Stomach (tissue), 9 donors: ENCODE results near the gene CCR3. TPM values are rescaled to one million over a fixed set of nuclear protein-coding genes. Genes with fewer than 3 reads are reported as not detected.

Experiments
- DNase-seq, 2 donors: peaks; one replicate each; pipeline versions ENCODE4 v3.0.0 to v3.0.0-alpha.2; 2013 to 2019
- H3K27ac ChIP-seq, 5 donors: fragments of 200-600 bp in 4 of 5; sonication (generic) in 4 of 5; one replicate each; pipeline ENCODE4 v1.5.1; 2013 to 2019; ENCODE audit warnings: mild to moderate bottlenecking in 1 of 5, moderate library complexity in 1 of 5
- H3K27me3 ChIP-seq, 3 donors: fragments of 200-600 bp; sonication (generic); one replicate each; pipeline ENCODE4 v1.5.1; 2017 to 2019; ENCODE audit warnings: mixed run types in 1 of 3
- H3K36me3 ChIP-seq, 4 donors: fragments of 200-600 bp; sonication (generic); 1 replicate in 3 of 4; 2 replicates in 1 of 4; pipeline ENCODE4 v1.5.1; 2016 to 2019
- H3K4me1 ChIP-seq, 4 donors: fragments of 200-600 bp; sonication (generic); one replicate each; pipeline ENCODE4 v1.5.1; 2016 to 2019
- H3K4me3 ChIP-seq, 4 donors: fragments of 200-600 bp; sonication (generic) in 3 of 4; one replicate each; pipeline ENCODE4 v1.5.1; 2016 to 2019; ENCODE audit warnings: mild to moderate bottlenecking in 1 of 4
- H3K9me3 ChIP-seq, 4 donors: fragments of 200-600 bp; sonication (generic); one replicate each; pipeline ENCODE4 v1.5.1; 2016 to 2019
- EP300 ChIP-seq: sonication (generic); formaldehyde crosslinking; IDR thresholded peaks from one replicate; pipeline ENCODE4 v1.6.1; 2017; ENCODE audit warnings: antibody characterized with exemption
- POLR2A ChIP-seq, 4 donors: fragments of 450-650 bp; IDR thresholded peaks; one replicate each; pipeline ENCODE4 v1.6.1; 2016; ENCODE audit warnings: antibody characterized with exemption in 4 of 4, control low read depth in 2 of 4, mild to moderate bottlenecking in 1 of 4, moderate library complexity in 1 of 4
- POLR2AphosphoS5 ChIP-seq, 3 donors: sonication (generic); formaldehyde crosslinking; IDR thresholded peaks; one replicate each; pipeline ENCODE4 v1.6.1; 2016; ENCODE audit warnings: antibody characterized with exemption in 3 of 3
- WGBS, 5 donors: extraction: QIAGEN DNeasy Blood & Tissue Kit in 3 of 5; methylation state at CpG; one replicate each; pipeline versions ENCODE4 v1.1.5 to v1.1.7; 2013 to 2018; 5-methylcytosine and 5-hydroxymethylcytosine counted together
- intact Hi-C: fragments of 100-400 bp; cut with DNase I; formaldehyde crosslinking; loops from one replicate; pipeline ENCODE4 v1.15.1; 2023; ENCODE audit warnings: low total_unique reads
- polyA plus RNA-seq, 3 donors: library from polyadenylated mRNA; stranded (reverse); fragments of 200-250 nt; gene quantifications; one replicate each; pipeline ENCODE4 v1.2.3, GENCODE V29; 2013
- total RNA-seq, 5 donors: library from RNA; depleted of rRNA; stranded (reverse); fragments of >200 nt; gene quantifications; one replicate each; pipeline versions ENCODE4 v1.1.0 to v1.2.3, GENCODE V29; 2014 to 2016
- TF ChIP-seq, protein P1 (sequence below), 7 experiments: fragments of 450-650 bp in 4 of 7; fragments of 200-600 bp in 3 of 7; sonication (generic) in 3 of 7; IDR thresholded peaks; one replicate each; pipeline ENCODE4 v1.5.1; 2016 to 2019; ENCODE audit warnings: antibody characterized with exemption in 7 of 7, control low read depth in 2 of 7, mild to moderate bottlenecking in 1 of 7
- donor health status: healthy with polysubstance abuse.
- donor health status: Bipolar disorder and iron deficiency.
- donor health status: healthy.

Gene CCR3
- total and polyA plus RNA-seq, 8 donors, result 0.05 to 8.9 (median 7.1) TPM; not detected in 5

DNA sequence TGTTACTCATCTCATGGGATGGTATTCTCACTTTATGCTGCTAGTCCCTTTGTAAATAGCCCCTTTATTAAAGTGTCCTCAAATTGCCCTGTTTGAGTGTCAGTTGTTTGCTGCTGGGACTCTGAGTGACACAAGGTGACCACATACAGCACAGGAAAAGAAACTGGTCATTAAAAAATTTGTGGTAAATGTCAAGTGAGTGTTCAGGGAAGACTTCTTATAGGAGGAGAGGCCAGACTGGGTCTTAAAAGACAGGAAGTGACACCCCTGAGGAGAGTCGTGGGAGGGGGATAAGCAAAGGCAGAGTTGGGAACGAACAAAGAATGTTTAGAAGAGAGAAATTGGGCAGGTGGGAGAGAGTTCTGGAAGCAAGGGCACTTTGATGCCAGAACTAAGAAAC, 35.2 kb downstream of the CCR3 start:
- 45 to 78% (median 65%) methylated on average over 2 of the region's 2 CpGs for WGBS, 5 donors
- Histone ChIP-seq H3K9me3 (peaks cover 0 to 22% (median 7%) of the 10 kb centered on the region in 4 donors), H3K27me3 (no peaks in the 10 kb centered on the region), H3K27ac (no peak overlapping the region), H3K4me1 (peaks cover 0 to 5% (median 0%) of the 10 kb centered on the region in 4 donors), H3K36me3 (no peaks in the 10 kb centered on the region), H3K4me3 (no peak overlapping the region)
- intact Hi-C loops, result no loop called here
- no peak for TF ChIP-seq POLR2A (IDR thresholded peaks at IDR 0.05)
- TF ChIP-seq, protein P1, sequence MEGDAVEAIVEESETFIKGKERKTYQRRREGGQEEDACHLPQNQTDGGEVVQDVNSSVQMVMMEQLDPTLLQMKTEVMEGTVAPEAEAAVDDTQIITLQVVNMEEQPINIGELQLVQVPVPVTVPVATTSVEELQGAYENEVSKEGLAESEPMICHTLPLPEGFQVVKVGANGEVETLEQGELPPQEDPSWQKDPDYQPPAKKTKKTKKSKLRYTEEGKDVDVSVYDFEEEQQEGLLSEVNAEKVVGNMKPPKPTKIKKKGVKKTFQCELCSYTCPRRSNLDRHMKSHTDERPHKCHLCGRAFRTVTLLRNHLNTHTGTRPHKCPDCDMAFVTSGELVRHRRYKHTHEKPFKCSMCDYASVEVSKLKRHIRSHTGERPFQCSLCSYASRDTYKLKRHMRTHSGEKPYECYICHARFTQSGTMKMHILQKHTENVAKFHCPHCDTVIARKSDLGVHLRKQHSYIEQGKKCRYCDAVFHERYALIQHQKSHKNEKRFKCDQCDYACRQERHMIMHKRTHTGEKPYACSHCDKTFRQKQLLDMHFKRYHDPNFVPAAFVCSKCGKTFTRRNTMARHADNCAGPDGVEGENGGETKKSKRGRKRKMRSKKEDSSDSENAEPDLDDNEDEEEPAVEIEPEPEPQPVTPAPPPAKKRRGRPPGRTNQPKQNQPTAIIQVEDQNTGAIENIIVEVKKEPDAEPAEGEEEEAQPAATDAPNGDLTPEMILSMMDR (IDR thresholded peaks at IDR 0.05), result no peak
- no peak for TF ChIP-seq POLR2AphosphoS5 (IDR thresholded peaks at IDR 0.05)
- DNase-seq, result no peak

DNA sequence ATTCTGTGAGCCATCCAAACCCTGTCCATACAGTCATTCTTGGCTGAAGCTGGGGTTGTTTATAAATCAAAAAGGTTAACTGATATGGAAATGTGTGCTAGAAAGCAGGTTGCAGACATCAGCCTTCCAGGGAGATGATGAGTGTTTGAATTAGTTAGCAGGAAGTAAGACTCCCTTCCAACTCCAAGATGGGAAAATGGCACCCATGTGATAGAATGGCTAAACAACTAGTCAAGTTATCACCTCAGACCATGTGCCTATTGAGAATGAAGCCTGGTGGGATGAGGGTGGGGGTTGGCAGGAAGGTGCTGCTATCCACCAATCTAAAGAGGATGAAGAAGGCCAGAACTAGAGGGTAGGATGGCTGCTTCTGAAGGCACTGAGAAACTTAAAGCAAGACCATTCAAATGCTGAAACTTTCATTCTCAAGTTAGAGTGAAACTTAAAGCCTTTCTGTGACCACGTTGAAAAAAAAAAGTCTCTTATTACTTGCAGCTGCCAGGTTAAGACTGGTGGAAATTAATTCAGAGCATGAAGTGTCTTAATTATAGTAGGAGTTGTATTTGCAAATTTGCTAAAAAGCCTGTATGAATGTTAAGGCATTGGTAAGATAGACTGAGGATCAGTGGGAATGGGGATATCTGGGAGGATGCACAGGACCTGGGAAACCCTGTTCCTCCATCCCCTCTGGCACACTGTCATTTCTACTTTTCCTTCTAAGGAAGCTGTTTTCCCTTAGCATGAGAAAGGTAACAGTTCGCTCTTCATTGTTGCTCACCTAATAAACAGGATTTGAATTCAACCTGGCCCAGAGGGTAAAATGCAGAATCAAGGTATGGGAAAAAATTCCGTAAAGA, 36.8 kb downstream of the CCR3 start:
- 88 to 95% (median 95%) methylated on average over 3 of the region's 3 CpGs for WGBS, 5 donors
- Histone ChIP-seq H3K9me3 (peaks cover 0 to 22% (median 7%) of the 10 kb centered on the region in 4 donors), H3K27me3 (no peaks in the 10 kb centered on the region), H3K4me1 (peaks cover 0 to 5% (median 0%) of the 10 kb centered on the region in 4 donors), H3K36me3 (no peaks in the 10 kb centered on the region), H3K4me3 (no peak overlapping the region), H3K27ac (no peak overlapping the region)
- TF ChIP-seq POLR2AphosphoS5 (IDR thresholded peaks at IDR 0.05), result no peak
- no peak for TF ChIP-seq EP300
- TF ChIP-seq, protein P1 (IDR thresholded peaks at IDR 0.05), result no peak
- no peak for TF ChIP-seq POLR2A (IDR thresholded peaks at IDR 0.05)
- DNase-seq, result no peak
- intact Hi-C loops, result no loop called here

DNA sequence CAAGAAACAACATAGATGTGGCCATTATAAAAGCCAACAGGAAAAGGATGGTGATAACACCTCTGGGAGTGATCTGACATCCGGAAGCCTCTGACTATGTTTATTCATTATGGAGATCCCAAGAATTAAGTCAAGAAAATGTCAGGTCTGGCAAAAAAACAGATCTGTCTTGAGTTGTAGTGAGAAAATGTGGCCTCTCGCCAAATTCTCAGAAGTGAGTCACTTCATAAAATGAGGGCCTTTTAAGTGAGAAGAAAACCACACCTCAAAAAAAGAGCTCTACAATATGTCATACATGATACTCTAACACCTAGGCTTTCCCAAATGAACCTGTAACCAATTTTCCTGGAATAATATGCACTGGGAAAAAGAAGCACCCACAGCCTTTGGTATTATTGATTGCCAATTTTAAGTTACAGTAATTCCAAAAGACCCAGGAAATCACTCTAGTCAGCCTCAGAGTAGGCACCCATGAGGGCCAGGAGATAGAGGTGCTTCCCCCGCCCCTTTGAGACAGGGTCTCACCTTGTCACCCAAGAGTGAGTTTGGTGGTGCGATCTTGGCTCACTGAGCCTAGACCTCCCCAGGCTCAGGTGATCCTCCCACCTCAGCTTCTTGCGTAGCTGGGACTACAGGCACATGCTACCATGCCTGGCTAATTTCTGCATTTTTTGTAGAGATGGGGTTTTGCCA, 38.0 kb downstream of the CCR3 start:
- WGBS, 5 donors, result 85 to 91% (median 88%) methylated on average over 5 of the region's 5 CpGs
- Histone ChIP-seq H3K27me3 (no peaks in the 10 kb centered on the region), H3K27ac (peak overlapping the region in 2 of 5 donors; percentile 26 to 49), H3K9me3 (peaks cover 0 to 22% (median 7%) of the 10 kb centered on the region in 4 donors), H3K4me1 (peaks cover 0 to 5% (median 0%) of the 10 kb centered on the region in 4 donors), H3K4me3 (no peak overlapping the region), H3K36me3 (no peaks in the 10 kb centered on the region)
- DNase-seq, result peak in 1 of 2 donors; percentile 29
- intact Hi-C loops, result no loop called here
- no peak for TF ChIP-seq EP300
- no peak for TF ChIP-seq POLR2A (IDR thresholded peaks at IDR 0.05)
- TF ChIP-seq POLR2AphosphoS5 (IDR thresholded peaks at IDR 0.05), result no peak

DNA sequence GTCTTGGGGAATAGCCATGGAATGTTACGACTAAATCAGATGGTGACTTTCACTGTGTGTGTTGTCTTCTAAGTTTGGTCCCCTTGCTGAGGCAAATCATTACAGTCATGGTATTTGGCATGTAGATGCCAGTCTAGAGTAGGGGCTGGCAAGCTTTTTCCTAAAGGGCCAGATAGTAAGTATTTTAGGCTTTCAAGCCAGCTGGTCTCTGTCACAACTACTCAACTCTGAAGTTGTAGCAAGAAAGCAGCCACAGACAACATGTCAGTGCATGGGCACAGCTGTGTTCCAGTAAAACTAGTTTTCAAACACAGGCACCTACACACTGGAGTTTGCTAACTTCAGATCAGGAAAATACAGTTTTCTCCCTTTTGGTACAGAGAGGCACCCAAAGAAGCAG, 39.3 kb downstream of the CCR3 start:
- Histone ChIP-seq H3K9me3 (peaks cover 0 to 22% (median 7%) of the 10 kb centered on the region in 4 donors), H3K4me3 (no peak overlapping the region), H3K27me3 (no peaks in the 10 kb centered on the region), H3K36me3 (no peaks in the 10 kb centered on the region), H3K27ac (no peak overlapping the region), H3K4me1 (peaks cover 0 to 5% (median 0%) of the 10 kb centered on the region in 4 donors)
- WGBS, 5 donors, result 92 to 97% (median 94%) methylated on average over 1 of the region's 1 CpG
- intact Hi-C loops, result no loop called here
- no peak for DNase-seq
- no peak for TF ChIP-seq POLR2AphosphoS5 (IDR thresholded peaks at IDR 0.05)

DNA sequence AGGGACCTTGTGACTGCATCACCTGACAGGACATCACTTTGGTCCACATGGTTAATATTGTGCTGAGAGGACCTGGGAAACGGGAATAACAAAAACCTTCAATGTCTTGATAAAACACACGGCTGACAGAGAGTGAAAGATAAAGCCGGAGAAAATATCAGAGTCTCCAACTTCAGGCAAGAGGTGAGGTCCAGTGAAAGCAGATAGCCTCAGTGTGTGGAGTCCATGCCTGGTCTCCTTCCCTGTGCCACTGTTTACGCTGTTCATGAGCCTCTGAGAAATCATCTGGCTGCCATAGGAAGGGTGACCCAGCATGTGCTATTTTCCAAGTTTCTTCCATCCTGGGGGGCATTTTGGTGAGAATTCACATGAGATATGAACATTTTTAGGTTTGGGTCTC, 39.8 kb downstream of the CCR3 start:
- H3K36me3 ChIP-seq, result no peaks in the 10 kb centered on the region
- H3K4me3 ChIP-seq, result no peak overlapping the region
- intact Hi-C loops, result no loop called here
- DNase-seq, result no peak
- WGBS, 5 donors, result 43 to 66% (median 56%) methylated on average over 4 of the region's 4 CpGs
- H3K4me1 ChIP-seq, result peaks cover 0 to under 1% (median 0%) of the 10 kb centered on the region in 4 donors
- TF ChIP-seq, protein P1 (IDR thresholded peaks at IDR 0.05), result no peak
- TF ChIP-seq POLR2A (IDR thresholded peaks at IDR 0.05) (no peak), POLR2AphosphoS5 (IDR thresholded peaks at IDR 0.05) (no peak), EP300 (no peak)
- H3K27me3 ChIP-seq, result no peaks in the 10 kb centered on the region
- H3K27ac ChIP-seq, result no peak overlapping the region
- peaks cover 0 to 22% (median 7%) of the 10 kb centered on the region in 4 donors for H3K9me3 ChIP-seq
